Large intestine (tissue), 3 donors: ENCODE measurements around the gene NDRG2. TPM values are rescaled to one million over a fixed set of nuclear protein-coding genes. Genes with fewer than 3 reads are reported as not detected.

ENCODE experiments used
- DNase-seq, 2 donors: peaks; one replicate each; pipeline versions ENCODE4 v3.0.0 to v3.0.0-alpha.2; 2013
- H3K27ac ChIP-seq: one replicate; pipeline ENCODE4 v1.5.1; 2013; ENCODE audit warnings: low read length
- H3K27me3 ChIP-seq: 2 replicates; pipeline ENCODE4 v1.6.1; 2013; ENCODE audit warnings: low read length; ENCODE audit not compliant: control insufficient read depth, insufficient read depth
- H3K36me3 ChIP-seq: 2 replicates; pipeline ENCODE4 v1.6.1; 2013; ENCODE audit warnings: low read length; ENCODE audit not compliant: control insufficient read depth, insufficient read depth
- H3K4me1 ChIP-seq: one replicate; pipeline ENCODE4 v1.6.1; 2013; ENCODE audit warnings: low read length; ENCODE audit not compliant: control insufficient read depth, insufficient read depth
- H3K4me3 ChIP-seq: one replicate; pipeline ENCODE4 v1.5.1; 2013; ENCODE audit warnings: low read length
- H3K9me3 ChIP-seq: one replicate; pipeline ENCODE4 v1.6.1; 2013; ENCODE audit warnings: mild to moderate bottlenecking, low read depth, low read length, moderate library complexity; ENCODE audit not compliant: control insufficient read depth
- WGBS: methylation state at CpG from one replicate; pipeline ENCODE4 v1.1.5; 2013; ENCODE audit warnings: low lambda C conversion rate; ENCODE audit not compliant: insufficient coverage; 5-methylcytosine and 5-hydroxymethylcytosine counted together
- polyA plus RNA-seq: library from polyadenylated mRNA; unstranded; fragments of 120-200 nt; gene quantifications from one replicate; pipeline ENCODE4 v1.2.1, GENCODE V29; 2013

NDRG2 gene
- polyA plus RNA-seq, 1 donor, result 76.5 TPM

GRCh38 chr14:21068521-21069387 is 43.9 kb upstream of the NDRG2 start:
- Histone ChIP-seq H3K27ac (peak overlapping the region; percentile 78), H3K27me3 (peaks cover 10% of the 10 kb centered on the region), H3K4me3 (peak overlapping the region; percentile 60), H3K36me3 (peaks cover 8% of the 10 kb centered on the region), H3K4me1 (peaks cover 24% of the 10 kb centered on the region), H3K9me3 (no peaks in the 10 kb centered on the region)
- DNase-seq, result peak in 1 of 2 donors; percentile 57
- no CpG with 5 or more reads among the region's 45 CpGs for WGBS

GRCh38 chr14:21066882-21067502 is 42.1 kb upstream of the NDRG2 start:
- peaks cover 24% of the 10 kb centered on the region for H3K4me1 ChIP-seq
- no peak overlapping the region for H3K27ac ChIP-seq
- peaks cover 10% of the 10 kb centered on the region for H3K27me3 ChIP-seq
- no peak for DNase-seq
- WGBS, result 53% methylated on average over 2 of the region's 7 CpGs
- H3K36me3 ChIP-seq, result no peaks in the 10 kb centered on the region
- H3K4me3 ChIP-seq, result no peak overlapping the region
- H3K9me3 ChIP-seq, result no peaks in the 10 kb centered on the region

GRCh38 chr14:21063479-21063878 is 38.6 kb upstream of the NDRG2 start:
- Histone ChIP-seq H3K27me3 (no peaks in the 10 kb centered on the region), H3K4me3 (no peak overlapping the region), H3K9me3 (no peaks in the 10 kb centered on the region), H3K36me3 (no peaks in the 10 kb centered on the region), H3K4me1 (peaks cover 10% of the 10 kb centered on the region), H3K27ac (no peak overlapping the region)
- 67% methylated on average over 1 of the region's 3 CpGs for WGBS
- no peak for DNase-seq

GRCh38 chr14:21061347-21061668 is 36.4 kb upstream of the NDRG2 start:
- no peaks in the 10 kb centered on the region for H3K9me3 ChIP-seq
- H3K4me3 ChIP-seq, result no peak overlapping the region
- no peaks in the 10 kb centered on the region for H3K27me3 ChIP-seq
- peaks cover 8% of the 10 kb centered on the region for H3K4me1 ChIP-seq
- no peaks in the 10 kb centered on the region for H3K36me3 ChIP-seq
- no peak for DNase-seq
- peak overlapping the region; percentile 46 for H3K27ac ChIP-seq
- WGBS, result no CpG with 5 or more reads among the region's 3 CpGs

GRCh38 chr14:21060614-21061346 is 35.9 kb upstream of the NDRG2 start:
- Histone ChIP-seq H3K27ac (peak overlapping the region; percentile 46), H3K4me1 (peaks cover 11% of the 10 kb centered on the region), H3K27me3 (no peaks in the 10 kb centered on the region), H3K9me3 (no peaks in the 10 kb centered on the region), H3K4me3 (no peak overlapping the region), H3K36me3 (no peaks in the 10 kb centered on the region)
- peak in 1 of 2 donors; percentile 51 for DNase-seq
- 26% methylated on average over 5 of the region's 13 CpGs for WGBS

- DNase-seq, result no peak
- H3K4me1 ChIP-seq, result peaks cover 16% of the 10 kb centered on the region
- peak overlapping the region; percentile 46 for H3K27ac ChIP-seq
These were observed 35.2 kb upstream of the NDRG2 start for GRCh38 chr14:21059842-21060613.

GRCh38 chr14:21058903-21059302 is 34.0 kb upstream of the NDRG2 start:
- DNase-seq, result no peak
- H3K36me3 ChIP-seq, result no peaks in the 10 kb centered on the region
- H3K27me3 ChIP-seq, result no peaks in the 10 kb centered on the region
- no peak overlapping the region for H3K4me3 ChIP-seq
- H3K9me3 ChIP-seq, result no peaks in the 10 kb centered on the region
- H3K27ac ChIP-seq, result no peak overlapping the region
- H3K4me1 ChIP-seq, result peaks cover 21% of the 10 kb centered on the region
- WGBS, result no CpG with 5 or more reads among the region's 5 CpGs

More at GRCh38 chr14:21059842-21060613, 35.2 kb upstream of the NDRG2 start:
- Histone ChIP-seq H3K4me3 (no peak overlapping the region), H3K36me3 (no peaks in the 10 kb centered on the region), H3K27me3 (no peaks in the 10 kb centered on the region), H3K9me3 (no peaks in the 10 kb centered on the region)
- 100% methylated on average over 2 of the region's 8 CpGs for WGBS

GRCh38 chr14:21057803-21058675 is 33.2 kb upstream of the NDRG2 start, which contains the start of gene RNASE8:
Gene RNASE8, plus strand, starts transcription at chr14:21057822. Its CDS starts 71 bp downstream, at chr14:21057893.
- no peak within 1 kb of the TSS for H3K27ac ChIP-seq
- no peaks in the 10 kb centered on the region for H3K27me3 ChIP-seq
- no peaks in the 10 kb centered on the region for H3K36me3 ChIP-seq
- no peaks in the 10 kb centered on the region for H3K9me3 ChIP-seq
- WGBS, result no CpG with 5 or more reads among the region's 8 CpGs
- no peak within 1 kb of the TSS for H3K4me3 ChIP-seq
- no peak for DNase-seq
- H3K4me1 ChIP-seq, result peaks cover 25% of the 10 kb centered on the region

GRCh38 chr14:21056520-21057163 is 31.8 kb upstream of the NDRG2 start:
- no peak for DNase-seq
- Histone ChIP-seq H3K36me3 (no peaks in the 10 kb centered on the region), H3K4me3 (no peak overlapping the region), H3K4me1 (peaks cover 25% of the 10 kb centered on the region), H3K9me3 (no peaks in the 10 kb centered on the region), H3K27me3 (no peaks in the 10 kb centered on the region), H3K27ac (no peak overlapping the region)
- no CpG with 5 or more reads among the region's 10 CpGs for WGBS
